HG03025 (cell line): Measurements from ENCODE around the gene PDZRN3.

Experiments used
- ATAC-seq: cut with Tn5 transposase; IDR thresholded peaks from one replicate; pipeline ENCODE4 v1.9.1; 2021; ENCODE audit warnings: mild to moderate bottlenecking, moderate library complexity; ENCODE audit not compliant: unreplicated experiment, low FRiP score

Gene PDZRN3

GRCh38 chr3:73530022-73530396 lies 94.7 kb downstream of the PDZRN3 start:
- ATAC-seq = no peak

DNA sequence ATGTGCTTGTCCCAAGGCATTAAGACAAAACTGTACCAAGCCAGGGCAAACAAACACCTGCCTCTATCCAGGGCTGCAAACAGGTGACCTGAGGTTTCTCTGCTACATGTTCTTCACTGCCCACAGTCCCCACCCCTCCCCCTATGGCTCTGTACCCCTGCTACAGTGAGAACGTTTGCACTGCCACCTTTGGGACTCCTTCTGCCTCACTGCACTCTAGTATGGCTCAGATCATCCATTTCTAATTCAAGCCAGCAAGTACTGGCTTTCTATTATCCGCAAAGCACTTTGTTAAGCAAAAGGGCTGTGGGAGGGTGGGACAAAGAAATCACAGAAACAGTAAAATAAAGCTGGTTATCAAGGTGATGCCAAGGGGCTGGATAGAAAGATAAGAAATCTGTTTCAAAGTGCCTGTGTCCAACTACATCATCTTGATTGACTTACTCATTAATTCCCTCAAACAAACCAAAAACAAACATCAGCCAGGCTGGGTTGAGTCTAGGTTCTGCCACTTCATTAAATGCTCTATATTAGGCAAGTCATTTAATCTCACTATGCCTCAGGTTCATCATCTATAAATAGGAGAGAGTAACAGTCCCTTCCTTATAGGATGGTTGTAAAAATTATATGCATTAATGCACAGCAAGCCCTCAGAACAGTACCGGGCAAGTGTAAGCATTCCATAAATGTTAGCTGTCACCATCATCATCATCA lies 95.3 kb downstream of the PDZRN3 start:
- no peak for ATAC-seq

DNA sequence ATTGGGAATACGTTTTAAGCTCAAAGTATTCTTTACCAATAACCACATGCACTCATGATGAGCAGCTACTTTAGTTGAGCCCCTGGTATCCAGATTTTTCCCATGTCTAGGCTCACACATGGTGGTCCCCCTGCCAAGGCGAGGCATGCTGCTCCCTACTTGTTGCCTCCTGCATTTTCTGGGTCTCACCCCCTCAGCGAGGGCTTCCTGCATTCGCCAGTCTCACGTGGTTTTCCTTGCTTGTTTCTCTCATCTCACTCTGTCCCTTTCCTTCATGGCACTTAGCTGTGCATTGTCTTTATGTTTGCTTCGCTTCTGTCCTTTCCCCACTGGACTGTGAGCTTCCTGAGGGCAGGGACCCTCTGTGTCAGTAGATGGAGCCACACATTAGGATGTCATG lies 99.2 kb downstream of the PDZRN3 start:
- ATAC-seq = no peak

DNA sequence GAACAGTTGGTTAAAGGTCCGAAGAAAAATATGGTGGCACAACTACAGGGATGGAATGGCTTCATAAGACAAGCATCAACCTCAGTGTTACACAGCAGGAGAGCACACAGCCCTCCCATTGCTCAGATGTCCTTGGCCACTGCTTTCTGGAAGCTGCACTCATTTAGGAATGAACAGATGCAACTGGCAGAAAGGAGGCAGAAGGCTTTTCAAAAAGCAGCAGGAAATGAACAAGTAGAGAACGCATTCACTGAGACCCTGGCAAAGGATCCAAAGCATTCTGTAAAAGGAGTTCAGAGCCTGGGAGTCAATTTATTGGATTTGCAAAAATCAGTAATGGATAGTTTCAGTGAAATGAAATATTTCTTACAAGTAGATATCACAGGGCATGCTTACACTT lies 101.1 kb downstream of the PDZRN3 start:
- no peak for ATAC-seq

DNA sequence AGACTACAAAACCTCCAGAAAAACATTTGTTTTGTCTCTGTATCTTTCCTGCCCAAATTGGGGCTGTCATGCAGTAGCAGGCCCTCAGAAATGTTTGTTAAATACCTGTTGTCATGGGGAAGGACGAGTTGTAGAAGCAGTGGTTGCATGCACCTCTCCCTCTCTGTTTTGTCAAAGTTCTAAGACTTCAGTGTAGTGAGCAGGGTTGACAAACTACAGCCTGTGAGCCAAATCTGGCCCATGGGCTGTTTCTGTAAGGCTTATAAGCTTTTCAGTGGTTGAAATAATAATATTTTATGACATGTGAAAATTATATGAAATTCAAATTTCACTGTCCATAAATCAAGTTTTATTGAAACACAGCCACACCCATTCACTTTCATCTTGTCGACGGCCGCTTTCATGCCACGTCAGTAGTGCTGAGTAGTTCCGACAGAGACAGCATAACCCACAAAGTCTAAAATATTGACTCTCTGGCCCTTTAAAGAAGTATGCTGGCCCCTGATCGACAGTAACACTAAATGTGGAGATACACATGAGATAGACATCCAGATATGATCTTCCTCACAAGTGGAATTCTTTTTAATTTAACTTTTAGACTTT lies 102.9 kb downstream of the PDZRN3 start:
- no peak for ATAC-seq

DNA sequence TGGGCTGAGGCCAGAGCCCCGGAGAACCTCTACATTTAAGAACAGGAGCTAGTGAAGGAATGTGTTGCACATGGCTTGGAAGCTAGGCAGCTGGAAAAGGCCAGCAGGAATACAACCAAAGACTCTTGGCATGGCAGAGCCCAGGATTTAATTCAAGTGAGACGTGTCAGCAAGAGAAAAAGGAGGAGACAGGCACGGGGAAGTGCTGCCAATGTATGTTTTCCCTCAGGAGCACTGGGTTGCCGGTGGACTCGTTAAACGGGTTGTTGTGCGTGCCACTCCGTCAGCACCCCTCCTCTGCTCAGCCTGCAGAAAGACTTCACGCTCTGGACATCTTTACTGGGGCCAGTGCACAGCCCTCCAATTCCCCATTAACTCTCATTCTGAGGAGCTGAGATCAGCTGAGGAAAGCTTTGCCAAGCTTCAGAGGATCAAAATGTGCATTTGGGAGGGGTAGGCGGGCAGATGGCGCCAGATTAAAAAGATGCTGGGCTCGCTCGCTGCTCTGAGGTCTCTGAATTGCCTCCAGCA lies 103.7 kb downstream of the PDZRN3 start:
- ATAC-seq = no peak

- ATAC-seq = no peak
These were observed 108.1 kb downstream of the PDZRN3 start for GRCh38 chr3:73516631-73517030.

DNA sequence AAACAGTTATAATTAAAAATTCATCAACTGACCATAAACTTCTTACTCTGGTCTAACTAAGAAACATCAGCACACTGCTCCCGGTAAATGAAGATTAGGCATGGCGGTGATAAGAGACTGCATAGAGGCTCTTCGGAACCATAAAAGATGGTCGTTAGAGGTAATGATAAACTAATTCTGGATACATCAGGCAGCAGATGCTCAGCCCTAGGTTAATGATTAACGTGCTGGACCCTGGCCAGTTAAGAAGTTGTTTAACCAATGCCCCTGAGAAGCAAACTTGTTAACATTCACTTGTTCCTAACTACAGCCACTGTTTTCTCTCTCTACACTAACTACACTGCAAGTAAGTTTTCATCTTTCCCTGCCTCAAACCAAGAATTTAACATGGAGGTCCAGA lies 111.5 kb downstream of the PDZRN3 start:
- no peak for ATAC-seq

DNA sequence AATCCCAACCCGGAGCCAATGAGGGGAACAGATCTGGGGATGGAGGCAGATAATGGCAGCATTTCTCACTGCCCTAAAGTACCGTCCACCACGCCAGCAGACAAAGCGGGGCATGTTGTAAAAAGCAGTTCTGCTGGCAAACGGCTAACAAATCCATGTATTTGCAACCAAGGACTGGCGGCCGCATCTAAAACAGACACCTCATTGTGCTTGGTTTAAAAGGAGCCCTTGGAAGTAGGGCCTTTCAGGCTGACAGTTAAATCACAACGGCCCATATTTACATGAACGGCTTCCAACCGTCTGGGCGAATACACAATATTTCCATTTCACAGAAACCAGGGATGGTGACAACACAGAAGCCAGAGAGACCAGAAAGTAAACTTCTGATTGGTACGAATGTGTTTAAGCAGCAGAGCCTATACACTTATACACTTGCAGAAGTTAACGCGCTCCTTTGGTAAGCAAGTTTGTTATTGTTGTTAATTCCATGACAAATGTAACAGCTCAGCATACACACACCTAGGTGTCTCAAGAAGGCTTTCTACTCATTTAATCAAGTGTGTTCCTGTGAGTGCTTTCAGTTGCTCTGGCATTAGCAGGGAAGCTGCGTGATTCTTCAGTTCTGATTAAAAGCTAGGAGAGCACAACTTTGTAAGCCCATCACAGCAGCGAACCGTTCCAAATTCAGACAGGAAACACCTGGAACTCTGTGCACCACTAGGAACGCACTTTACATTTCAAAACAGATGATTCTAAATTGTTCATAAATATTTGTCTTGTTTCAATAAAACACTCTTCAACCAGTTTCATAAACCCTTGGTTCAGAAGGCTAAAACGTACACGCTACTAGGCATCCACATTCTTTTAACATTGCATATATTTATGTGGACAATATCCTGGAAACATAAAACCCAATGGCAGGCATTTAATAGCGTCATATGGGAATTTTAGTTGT lies 112.9 kb downstream of the PDZRN3 start:
- ATAC-seq = no peak

GRCh38 chr3:73510784-73511183 lies 114.0 kb downstream of the PDZRN3 start:
- no peak for ATAC-seq

DNA sequence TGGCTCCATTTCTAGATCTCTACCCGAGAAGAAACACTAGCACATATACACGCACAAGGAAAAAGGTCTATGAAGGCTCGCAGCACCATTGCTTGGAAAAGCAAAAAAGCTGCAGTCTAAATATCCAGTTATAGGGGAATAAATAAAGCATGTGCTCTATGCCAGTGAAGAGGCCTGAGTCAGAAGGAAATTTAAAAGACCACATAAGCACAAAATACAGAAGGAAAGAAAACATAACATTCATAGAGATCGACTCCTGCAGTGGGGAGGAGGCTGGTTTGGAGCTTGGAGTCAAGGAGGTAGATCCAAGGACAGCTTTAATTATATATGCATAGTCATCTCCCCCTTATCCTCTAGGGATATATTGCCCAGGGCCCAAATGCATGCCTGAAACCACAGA lies 114.4 kb downstream of the PDZRN3 start:
- no peak for ATAC-seq

GRCh38 chr3:73509816-73510215 lies 114.9 kb downstream of the PDZRN3 start:
- ATAC-seq = no peak

DNA sequence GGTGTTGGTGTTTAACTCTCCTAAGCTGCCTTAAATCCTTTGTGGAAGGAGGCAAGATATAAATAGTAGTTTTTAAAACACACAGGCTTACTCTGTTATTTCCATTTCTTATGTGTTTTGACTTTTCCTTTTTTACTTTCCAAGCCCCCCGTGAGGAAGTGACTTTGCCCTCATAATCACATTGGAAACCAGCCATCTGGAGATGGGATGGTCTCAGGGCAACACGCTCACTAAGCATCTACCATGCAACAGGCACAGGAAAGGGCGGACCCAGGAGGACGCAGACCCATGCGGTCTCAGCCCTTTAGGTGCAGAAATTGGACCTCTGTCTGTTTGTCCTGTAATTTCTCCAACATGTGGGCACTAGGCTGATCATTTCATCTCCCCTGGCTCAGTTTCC lies 115.7 kb downstream of the PDZRN3 start:
- ATAC-seq = no peak

DNA sequence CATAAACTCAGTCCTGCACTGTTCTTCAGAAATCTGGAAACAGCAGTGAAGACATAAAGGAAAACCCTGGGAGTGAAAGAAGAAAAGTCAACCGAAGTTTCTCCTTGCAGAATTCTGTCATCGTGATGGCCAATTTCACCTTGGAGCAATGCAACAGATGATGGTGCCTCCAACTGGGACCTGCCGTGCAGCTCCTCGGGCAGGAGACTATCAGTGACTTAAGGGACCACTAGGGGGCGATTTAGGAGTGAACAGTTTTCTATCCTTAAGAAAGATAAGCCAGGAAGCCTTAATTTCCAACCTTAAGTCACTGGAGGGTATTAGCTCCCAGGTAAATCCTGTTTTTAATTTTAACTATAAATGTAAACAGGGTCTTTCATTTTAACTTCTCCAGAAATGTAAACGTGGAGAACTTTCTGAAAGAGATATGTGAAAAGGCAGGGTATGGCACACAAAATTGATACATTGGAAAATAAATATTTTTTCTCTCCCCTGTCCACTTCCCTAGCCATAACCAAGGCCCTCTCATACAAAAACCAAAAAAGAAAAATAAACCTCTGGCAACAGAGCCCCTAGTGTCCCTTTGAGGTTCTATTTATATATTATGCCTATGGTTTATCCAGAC lies 116.3 kb downstream of the PDZRN3 start:
- no peak for ATAC-seq

GRCh38 chr3:73504852-73505251 lies 119.9 kb downstream of the PDZRN3 start:
- no peak for ATAC-seq

DNA sequence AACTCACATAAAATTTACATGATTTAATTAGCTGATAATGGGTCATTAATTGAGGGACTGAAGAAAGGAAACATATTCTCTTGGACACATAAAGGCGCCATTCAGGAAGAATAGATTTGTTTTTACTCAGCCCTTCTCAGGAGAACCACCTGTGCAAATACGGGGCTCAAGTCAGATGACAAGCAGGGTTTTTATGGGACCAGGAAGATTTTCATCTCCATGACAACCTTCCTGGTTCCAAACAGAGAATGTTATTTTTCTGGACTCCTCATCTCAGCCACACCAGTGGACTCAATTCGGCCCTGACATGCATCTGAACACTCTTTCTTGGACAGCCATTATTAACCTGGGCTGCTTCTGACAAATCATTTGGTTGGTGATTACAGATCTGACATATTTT lies 120.5 kb downstream of the PDZRN3 start:
- no peak for ATAC-seq

DNA sequence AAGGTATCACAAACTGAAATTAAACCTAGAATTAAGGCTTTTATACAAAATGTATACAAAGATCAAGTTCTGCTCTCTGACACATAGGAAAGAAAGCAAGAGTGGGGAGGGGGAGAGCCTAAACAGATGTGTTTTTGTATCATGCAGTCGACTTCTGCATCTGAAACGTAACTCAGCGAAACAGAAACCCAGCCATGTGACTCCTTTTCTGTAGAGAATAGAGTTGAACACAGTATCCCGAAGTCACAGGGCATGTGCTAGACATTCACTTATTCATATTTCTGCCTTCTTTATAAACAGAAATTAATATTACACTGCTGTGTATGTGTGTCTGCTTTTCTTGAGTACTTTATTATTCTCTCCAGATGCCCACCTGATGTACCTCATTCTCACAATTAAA lies 121.0 kb downstream of the PDZRN3 start:
- ATAC-seq = peak; percentile 70

- peak; percentile 79 for ATAC-seq
These were observed 121.8 kb downstream of the PDZRN3 start for GRCh38 chr3:73502609-73503583.

DNA sequence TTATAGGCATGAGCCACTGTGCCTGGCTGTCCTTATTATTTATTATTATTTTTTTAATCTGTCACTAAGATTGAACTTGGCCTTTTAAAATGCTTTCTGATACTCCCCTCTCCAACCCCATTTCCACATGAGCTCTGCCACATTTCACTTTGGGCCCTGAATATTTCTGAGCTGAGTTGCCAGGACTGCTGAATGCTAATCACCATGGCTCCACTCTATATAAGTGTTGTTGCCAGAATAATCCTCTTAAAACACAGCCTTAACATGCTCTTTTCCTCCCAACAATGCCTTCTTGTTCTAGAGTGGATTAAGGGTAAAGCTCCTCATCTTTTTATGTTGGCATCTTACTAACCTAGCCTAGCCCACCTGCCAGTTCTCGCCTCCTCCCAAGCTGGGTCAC lies 124.4 kb downstream of the PDZRN3 start:
- ATAC-seq = no peak

GRCh38 chr3:73499787-73500186 lies 125.0 kb downstream of the PDZRN3 start:
- no peak for ATAC-seq
